ENCODE data around the gene TAAR2. TPM values are rescaled to one million over a fixed set of nuclear protein-coding genes. Genes with fewer than 3 reads are reported as not detected.

Gene TAAR2
- total RNA-seq, 2 experiments from 2014 or later = not detected

DNA sequence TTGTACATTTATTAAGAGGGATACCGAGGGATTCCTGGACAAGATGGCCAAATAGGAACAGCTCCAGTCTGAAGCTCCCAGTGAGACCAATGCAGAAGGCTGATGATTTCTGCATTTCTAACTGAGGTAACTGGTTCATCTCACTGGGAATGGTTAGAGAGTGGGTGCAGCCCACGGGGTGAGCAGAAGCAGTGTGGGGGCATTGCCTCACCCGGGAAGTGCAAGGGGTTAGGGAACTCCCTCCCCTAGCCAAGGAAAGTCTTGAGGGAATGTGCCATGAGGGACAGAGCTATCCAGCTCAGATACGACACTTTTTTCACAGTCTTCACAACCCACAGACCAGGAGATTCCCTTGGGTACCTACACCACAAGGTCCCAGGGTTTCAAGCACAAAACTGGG lies 10.7 kb upstream of the TAAR2 start:
- no peaks in the 10 kb centered on the region for H3K4me1 Mint-ChIP-seq (ENCODE audit: low read depth)
- H3K27ac Mint-ChIP-seq = no peak overlapping the region
- DNase-seq (no peak), ATAC-seq (no peak)
- H3K4me3 Mint-ChIP-seq = no peak overlapping the region
- ChIA-PET POLR2A (no interaction called here), CTCF (interaction anchor here (1.2 kb wide), 1 partner anchor 11 kb away, joined by 3 read pairs; no protein-coding TSS in a partner anchor)
- TF ChIP-seq, protein P1, sequence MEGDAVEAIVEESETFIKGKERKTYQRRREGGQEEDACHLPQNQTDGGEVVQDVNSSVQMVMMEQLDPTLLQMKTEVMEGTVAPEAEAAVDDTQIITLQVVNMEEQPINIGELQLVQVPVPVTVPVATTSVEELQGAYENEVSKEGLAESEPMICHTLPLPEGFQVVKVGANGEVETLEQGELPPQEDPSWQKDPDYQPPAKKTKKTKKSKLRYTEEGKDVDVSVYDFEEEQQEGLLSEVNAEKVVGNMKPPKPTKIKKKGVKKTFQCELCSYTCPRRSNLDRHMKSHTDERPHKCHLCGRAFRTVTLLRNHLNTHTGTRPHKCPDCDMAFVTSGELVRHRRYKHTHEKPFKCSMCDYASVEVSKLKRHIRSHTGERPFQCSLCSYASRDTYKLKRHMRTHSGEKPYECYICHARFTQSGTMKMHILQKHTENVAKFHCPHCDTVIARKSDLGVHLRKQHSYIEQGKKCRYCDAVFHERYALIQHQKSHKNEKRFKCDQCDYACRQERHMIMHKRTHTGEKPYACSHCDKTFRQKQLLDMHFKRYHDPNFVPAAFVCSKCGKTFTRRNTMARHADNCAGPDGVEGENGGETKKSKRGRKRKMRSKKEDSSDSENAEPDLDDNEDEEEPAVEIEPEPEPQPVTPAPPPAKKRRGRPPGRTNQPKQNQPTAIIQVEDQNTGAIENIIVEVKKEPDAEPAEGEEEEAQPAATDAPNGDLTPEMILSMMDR (IDR thresholded peaks at IDR 0.05) = no peak
- H3K9me3 Mint-ChIP-seq = no peaks in the 10 kb centered on the region
- intact Hi-C loops (cut with micrococcal nuclease) = no loop called here
- H3K27me3 Mint-ChIP-seq = peaks cover 20% of the 10 kb centered on the region
- no peaks in the 10 kb centered on the region for H3K36me3 Mint-ChIP-seq (ENCODE audit: low read depth)

DNA sequence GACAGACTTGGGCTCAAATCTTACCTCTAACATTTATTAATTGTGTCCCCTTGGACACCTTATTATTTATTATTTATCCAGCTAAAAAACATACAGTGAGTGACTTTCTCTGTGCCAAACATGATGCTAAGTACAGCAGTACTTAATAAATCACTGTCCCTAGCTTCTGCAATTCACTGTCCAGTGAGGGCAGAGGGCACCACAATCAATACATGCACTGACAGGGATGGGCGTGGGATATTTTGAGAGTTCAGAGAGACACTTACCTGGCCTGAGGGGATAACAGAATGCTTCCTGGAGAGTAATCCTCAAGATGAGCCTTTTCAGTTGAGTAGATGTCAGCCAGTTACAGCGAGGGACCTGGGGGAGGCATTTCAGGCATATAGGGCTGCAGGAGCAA lies 9.3 kb upstream of the TAAR2 start:
- ChIA-PET CTCF (interaction anchor here (1.2 kb wide), 1 partner anchor 13 kb away, joined by 3 read pairs; no protein-coding TSS in a partner anchor), POLR2A (no interaction called here)
- no peaks in the 10 kb centered on the region for H3K36me3 Mint-ChIP-seq (ENCODE audit: low read depth)

DNA sequence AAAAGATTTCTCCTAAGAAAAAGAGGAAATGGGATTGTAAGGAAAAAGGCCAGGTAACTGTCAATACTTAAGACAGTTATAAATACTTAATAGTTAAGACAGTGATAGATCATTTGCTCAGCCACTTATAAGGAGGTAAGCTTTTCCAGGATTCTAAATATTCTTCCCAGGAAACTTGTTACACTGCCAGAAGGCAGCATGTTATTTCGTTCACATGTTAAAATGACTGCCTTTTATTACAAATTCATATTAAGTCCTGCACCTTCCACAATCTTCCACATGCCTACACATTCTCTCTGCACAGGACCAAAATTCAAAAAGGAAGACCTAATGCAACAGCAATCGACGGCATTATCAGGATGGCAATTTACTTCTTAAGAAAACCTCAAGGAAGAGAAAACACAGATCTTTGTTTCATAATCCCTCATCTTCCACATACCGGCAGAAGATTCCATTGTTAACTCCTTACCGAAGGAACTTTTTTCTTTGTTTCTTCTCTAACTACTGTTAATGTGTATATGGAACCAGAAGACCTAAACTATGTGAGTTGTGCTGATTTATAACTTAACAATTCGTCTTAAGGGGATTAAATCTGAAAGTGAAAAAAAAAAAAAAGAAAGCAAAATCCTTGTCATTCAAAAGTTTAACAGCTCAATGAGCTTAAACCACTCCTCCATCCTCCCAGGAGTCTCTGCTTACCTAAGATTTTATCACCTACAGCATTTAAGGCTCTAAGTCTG lies 799 bp downstream of the TAAR2 start:
- Mint-ChIP-seq H3K4me3 (no peak overlapping the region), H3K4me1 (ENCODE audit: low read depth) (no peaks in the 10 kb centered on the region), H3K27ac (no peak overlapping the region), H3K9me3 (peaks cover 2% of the 10 kb centered on the region), H3K36me3 (ENCODE audit: low read depth) (no peaks in the 10 kb centered on the region), H3K27me3 (peaks cover 18% of the 10 kb centered on the region)
- ATAC-seq (no peak), DNase-seq (no peak)
- TF ChIP-seq, protein P1 (IDR thresholded peaks at IDR 0.05) = no peak
- ChIA-PET POLR2A (no interaction called here), CTCF (interaction anchor here (0.6 kb wide), 1 partner anchor 339 kb away, joined by 3 read pairs; no protein-coding TSS in a partner anchor)
- intact Hi-C loops (cut with micrococcal nuclease) = no loop called here

More for the DNA sequence above, 9.3 kb upstream of the TAAR2 start:
- Mint-ChIP-seq H3K27me3 (peaks cover 24% of the 10 kb centered on the region), H3K4me3 (no peak overlapping the region), H3K27ac (no peak overlapping the region), H3K4me1 (ENCODE audit: low read depth) (no peaks in the 10 kb centered on the region), H3K9me3 (no peaks in the 10 kb centered on the region)
- DNase-seq (no peak), ATAC-seq (no peak)
- TF ChIP-seq, protein P1 (IDR thresholded peaks at IDR 0.05) = no peak
- intact Hi-C loops (cut with micrococcal nuclease) = no loop called here

DNA sequence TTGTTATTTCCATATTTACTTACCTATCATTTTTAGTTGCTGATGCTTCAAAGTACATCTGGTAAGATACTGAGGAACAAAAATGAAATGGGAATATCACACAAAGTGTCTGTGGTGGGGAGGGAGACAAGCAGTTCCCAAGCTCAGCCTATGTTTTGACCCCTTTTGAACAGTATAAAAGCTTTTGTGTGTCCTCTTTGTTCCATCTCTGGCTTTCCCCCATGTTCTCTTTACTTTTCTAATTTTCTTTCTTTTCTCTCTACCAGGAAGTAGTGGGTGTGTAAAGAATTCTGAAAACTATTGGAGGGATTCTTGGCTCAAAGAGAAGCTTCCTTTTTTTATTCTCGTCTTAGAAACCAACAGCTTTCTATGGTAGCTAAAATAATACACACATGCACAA lies 7.4 kb downstream of the TAAR2 start:
- peaks cover 5% of the 10 kb centered on the region for H3K27me3 Mint-ChIP-seq
- ChIA-PET POLR2A (no interaction called here), CTCF (interaction anchor here (0.7 to 0.9 kb wide), 2 partner anchors 15 to 132 kb away, joined by 3 read pairs; no protein-coding TSS in a partner anchor)
- H3K4me3 Mint-ChIP-seq = no peak overlapping the region
- DNase-seq = no peak
- no peak overlapping the region for H3K27ac Mint-ChIP-seq
- intact Hi-C loops (cut with micrococcal nuclease) = no loop called here
- no peaks in the 10 kb centered on the region for H3K9me3 Mint-ChIP-seq
- H3K4me1 Mint-ChIP-seq (ENCODE audit: low read depth) = no peaks in the 10 kb centered on the region
- no peak for ATAC-seq
- H3K36me3 Mint-ChIP-seq (ENCODE audit: low read depth) = no peaks in the 10 kb centered on the region
- TF ChIP-seq, protein P1 (IDR thresholded peaks at IDR 0.05) = no peak

DNA sequence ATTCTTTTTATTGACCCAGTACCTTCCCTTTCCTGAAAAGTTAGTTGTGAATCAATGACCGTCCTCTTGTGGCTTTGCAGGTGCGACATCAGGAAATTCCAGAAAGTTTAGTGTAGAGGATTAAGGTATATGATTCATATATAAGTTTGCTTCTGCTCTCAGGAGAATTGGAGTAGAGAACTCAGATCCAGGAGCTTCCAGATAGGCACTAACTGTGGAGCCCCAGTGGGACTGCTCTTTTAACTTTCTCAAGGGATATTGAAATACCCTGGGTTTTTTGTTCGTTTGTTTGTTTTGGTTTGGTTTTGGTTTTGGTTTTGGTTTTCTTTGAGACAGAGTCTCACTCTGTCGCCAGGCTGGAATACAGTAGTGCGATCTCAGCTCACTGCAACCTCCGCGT lies 9.5 kb downstream of the TAAR2 start:
- Mint-ChIP-seq H3K36me3 (ENCODE audit: low read depth) (no peaks in the 10 kb centered on the region), H3K4me1 (ENCODE audit: low read depth) (no peaks in the 10 kb centered on the region), H3K9me3 (no peaks in the 10 kb centered on the region), H3K27ac (no peak overlapping the region), H3K4me3 (peak overlapping the region; percentile 35), H3K27me3 (peaks cover 3% of the 10 kb centered on the region)
- DNase-seq (no peak), ATAC-seq (no peak)
- intact Hi-C loops (cut with micrococcal nuclease) = no loop called here
- TF ChIP-seq, protein P1 (IDR thresholded peaks at IDR 0.05) = no peak
- ChIA-PET CTCF (no interaction called here), POLR2A (no interaction called here)
